Inflammatory macrophage treated with lipopolysaccharide for 4 hours (primary cell): ENCODE data around the gene GRIN2C.
"Not testable (repeated sequence)": the region's sequence is repeated elsewhere in the genome, so short reads cannot be mapped to it uniquely, and the experiment has no call there.

Experiments
- DNase-seq: peaks from one replicate; pipeline ENCODE4 v3.0.0-alpha.2; 2020

GRIN2C gene

DNA sequence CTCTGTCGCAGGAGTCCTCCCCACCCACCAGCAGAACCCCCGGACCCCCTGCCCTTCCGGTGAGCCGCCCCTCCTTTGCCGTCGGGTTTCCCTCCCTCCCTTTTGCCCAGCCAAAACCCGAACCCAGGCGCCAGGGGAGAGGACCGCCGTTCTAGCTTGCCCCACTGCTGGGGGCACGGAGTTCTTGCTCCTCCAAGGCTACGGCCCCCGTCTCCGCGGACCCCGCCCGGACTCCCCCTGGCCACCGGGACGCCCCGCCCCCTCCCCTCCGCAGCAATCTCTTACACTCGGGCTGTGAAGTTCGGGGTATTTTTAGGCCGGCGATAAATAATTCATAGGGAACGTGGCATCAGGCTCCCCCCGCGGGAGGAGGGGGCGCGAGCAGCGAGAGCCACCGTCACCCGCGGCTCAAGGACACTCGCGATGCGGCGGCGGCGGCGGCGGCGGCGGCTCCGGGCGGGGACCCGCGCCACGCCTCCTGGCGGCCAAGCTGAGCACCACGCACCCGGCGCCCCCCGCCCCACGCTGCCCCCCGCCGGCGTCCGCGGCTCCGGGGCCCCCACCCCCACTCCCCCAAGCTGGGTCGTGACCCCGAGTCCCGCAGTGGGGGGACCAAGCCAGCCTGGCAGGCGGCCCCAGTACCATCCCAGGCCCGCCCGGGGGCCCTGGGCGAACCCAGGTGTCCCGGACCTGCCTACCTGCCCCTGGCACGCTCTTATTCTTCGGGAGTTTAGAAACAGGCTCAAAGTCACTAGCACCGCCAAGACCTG, at the start of gene GRIN2C:
TSS of gene GRIN2C (minus strand) at position 427 of the 770 bp plus-strand sequence. CDS start 4,793 bp downstream, outside the sequence.
- DNase-seq = peak; percentile 11

DNA sequence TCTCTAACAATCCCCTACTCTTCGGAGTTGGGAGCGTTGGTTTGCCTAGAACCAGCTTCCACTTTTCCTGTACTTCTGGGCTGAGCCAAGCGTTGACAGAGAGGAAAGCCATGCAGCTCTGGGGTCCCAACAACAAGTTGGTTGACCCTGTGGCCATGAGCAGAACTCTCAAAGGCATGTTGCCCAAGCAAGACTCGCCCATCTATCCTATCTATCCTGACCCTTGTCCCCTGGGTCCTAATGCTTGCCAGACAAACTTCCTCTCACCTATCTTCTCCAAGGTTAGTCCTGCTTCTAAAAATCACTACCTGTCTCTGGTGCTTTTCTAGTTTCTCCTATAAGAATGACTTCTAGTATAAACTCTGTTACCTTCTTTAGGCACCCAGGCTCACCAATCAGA, 49.4 kb upstream of the GRIN2C start:
- DNase-seq = not testable (repeated sequence)

- DNase-seq = no peak
These were observed 47.3 kb upstream of the GRIN2C start for GRCh38 chr17:74907012-74907411.

- not testable (repeated sequence) for DNase-seq
These were observed 46.6 kb upstream of the GRIN2C start for GRCh38 chr17:74906214-74906793.

DNA sequence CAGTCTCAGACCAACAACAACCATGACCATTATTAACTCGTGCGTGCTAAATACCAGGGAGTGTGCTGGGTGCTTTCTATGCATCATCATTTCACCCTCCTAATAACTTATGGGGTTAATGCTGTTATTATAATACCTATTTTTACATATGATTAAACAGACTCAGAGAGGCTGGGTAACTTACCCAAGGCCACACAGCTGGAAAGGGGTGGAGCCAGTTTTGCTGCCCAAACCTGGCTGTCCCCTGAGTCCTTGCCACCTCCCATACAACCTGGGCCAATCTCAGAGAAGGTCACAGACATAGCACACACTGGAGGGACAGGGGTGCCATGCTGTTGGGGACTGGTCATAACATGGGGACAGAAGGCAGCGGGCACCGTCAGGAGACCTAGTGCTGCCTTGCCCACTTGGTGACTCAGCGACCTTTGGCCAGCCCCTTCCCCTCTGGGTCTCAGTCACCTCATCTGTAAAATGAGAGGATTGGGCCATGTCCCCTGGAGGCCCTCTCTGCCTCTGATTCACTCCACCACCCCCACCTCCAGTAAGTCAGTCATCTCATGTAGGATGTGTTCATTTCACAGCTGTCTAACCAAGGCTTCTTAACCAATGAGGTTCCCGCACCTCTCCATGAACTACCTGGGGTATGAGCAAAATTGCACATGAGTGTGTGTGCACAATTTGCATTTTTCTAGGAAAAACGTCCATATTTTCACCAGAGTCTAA, 45.2 kb upstream of the GRIN2C start:
- DNase-seq = no peak

DNA sequence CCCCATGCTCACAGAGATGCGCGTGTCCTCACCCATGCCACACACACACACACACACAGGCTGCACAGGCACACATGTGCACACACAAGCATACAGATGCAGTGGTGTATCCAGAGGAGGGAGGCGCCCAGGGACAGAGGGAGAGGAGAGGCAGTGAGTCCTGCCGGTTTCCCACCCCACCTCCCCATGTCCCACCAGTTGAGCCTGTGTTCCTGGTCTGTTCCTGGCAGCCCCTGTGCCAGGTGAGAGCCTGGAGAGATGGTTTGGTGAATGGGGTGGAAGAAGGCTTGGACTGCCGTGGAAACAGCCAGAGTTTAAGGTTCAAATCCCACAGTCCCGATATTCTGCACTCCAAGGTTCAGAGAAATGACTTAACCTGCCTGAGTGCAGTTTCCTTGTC, 44.0 kb upstream of the GRIN2C start:
- DNase-seq = no peak

- no peak for DNase-seq
These were observed 43.3 kb upstream of the GRIN2C start for GRCh38 chr17:74903034-74903433.

DNA sequence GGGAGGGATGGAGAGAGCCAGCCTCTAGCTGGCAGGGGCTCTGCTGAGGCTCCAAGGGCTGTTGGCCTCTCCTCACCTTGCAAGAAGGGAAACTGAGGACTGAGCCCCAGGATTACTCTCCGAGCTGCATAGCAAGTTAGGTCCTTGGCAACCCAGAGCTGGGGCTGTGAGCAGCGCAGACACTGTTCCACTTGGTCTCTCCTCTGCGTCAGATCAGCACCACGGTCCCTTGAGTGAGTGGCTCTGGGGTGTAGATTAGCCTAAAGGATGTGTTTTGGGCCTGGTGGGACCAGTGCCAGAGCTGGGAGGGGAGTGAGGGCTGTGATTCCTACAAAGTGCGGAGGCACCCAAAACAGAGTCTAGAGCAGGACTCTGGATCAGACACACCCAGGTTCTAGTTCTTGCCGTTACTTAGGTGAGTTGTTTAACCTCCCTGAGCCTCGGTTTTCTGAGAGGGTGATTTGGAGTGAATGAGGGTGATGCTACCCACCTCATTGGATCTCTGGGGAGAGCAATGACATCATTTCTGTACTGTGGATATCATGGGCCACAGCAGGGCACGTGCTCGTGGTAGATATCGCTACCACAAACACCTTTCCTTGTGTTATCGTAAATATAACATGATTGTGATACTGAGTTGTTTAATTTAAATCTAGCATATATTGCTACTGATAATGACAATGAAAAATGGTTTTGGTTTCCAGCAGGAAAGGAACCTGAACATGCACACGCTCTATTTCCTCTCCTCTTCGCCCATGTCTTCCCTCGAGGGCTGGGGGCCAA, 41.9 kb upstream of the GRIN2C start:
- DNase-seq = no peak

DNA sequence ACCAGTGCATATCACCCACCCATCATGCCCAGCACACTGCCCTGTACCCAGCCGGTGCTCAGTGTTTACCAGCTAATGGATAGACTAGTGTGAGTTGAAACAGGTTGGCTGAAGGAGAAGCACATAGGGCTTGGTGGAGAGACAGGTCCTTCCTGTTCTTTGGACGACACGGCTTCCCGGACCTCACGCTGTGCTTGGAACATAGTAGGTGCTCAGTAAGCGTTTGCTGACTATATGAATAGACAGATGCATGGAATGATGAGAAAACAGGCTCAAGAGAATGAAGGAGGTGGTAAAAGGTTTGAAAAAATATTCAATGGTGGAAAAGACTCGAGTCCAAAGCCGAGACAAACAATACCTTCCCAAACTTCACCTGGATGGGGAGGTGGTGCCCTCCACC, 40.5 kb upstream of the GRIN2C start:
- no peak for DNase-seq

GRCh38 chr17:74898376-74898946, 38.8 kb upstream of the GRIN2C start:
- DNase-seq = no peak

DNA sequence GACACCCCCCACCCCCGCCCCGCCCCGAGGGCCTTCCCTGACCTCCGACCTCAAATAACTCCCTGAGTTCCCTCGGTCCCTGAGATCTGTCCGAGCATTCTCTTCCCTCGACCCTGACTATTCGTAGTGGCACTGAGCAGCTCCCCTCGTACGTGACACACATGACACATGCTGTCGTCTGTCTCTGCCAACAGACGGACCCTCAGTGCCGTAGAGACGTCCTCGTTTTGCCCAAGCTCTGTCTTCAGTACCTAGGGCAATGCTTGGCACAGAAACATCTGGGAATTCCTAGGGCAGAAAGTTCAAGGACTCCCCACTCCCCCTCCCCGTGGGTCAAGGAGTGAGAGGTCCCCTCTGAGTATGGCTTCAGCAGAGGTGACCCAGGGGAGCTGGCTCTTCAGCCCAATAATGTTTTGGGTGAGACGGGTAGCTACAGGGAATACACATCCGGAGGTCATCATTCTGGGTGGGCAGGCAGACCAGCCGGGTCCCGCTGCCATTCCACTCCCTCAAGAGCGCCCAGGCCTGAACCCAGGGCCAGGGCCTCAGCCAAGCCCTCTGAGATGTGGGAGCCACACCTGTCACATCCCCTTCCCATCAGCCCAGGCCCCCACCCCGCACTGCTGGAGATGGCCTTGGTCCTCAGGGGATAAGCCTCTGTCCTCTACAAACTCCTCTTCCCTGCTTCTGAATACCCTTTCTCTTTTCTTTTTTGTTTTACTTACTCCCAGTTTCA, 34.4 kb upstream of the GRIN2C start:
- no peak for DNase-seq

DNA sequence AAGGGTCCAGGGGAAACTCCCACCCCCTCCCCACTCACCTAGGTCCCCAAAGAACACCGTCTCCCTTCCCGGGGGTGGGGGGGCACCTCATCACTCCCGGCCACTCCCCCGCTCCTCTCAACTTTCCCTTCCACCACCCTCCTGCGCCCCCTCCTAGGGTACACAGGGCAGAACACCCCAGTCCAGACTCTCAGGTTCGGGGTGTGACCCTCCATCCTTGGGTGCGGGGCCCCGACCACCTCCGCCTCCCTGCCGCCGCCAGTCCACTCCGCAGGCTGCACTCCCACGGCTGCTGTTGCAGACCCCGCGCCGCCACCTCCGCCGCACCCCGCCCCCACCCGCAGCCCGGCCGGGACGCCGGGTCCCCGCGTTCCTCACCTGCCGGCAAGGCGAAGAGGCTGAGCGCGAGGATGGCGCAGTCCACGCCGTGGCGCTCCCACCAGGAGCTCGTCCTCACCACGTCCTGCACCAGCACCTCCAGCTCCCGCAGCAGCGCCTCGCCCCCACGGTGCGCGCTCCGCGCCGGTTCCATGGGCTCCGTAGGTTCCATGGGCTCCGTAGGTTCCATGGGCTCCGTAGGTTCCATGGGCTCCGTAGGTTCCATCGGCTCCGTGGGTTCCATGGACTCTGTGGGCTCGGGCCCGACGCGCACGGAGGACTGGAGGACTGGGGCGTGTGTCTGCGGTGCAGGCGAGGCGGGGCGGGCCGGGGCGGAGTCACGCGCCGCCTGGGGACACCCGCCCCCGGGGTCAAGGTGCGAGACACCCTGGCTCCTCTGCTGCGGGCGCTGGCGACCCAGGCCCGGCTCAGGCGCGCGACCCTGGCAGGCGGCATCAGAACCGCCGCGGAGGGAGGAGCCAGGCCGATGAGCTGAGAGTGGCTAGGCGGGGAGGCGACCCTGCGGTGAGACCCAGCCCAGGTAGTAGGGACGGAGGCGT, 33.6 kb upstream of the GRIN2C start, which contains the start of gene FADS6:
TSS of gene FADS6 (minus strand) at position 660 of the 938 bp plus-strand sequence. CDS start at position 622, 38 bp downstream.
- no peak for DNase-seq

GRCh38 chr17:74892013-74892841, 32.5 kb upstream of the GRIN2C start:
- no peak for DNase-seq

GRCh38 chr17:74890554-74890953, 30.9 kb upstream of the GRIN2C start:
- no peak for DNase-seq

DNA sequence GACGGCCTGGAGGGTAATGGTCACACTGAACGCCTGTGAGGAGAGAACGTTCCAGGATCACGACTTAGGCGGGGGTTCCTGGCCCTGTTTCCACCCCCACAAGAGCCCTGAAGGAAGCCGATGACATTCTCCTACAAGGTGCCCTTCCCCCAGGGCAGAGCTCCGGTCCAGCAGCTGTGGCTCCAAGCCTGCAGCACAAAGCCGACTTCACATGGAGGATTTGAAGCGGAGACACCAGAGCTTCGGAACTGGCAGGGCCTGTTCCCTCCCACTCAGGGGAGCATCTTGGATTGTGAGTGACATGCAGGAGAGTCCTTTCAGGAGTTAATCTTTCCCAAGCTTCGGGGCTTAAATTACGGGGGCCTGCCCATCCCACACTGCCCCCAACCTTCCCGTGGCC, 28.8 kb upstream of the GRIN2C start:
- DNase-seq = no peak

- DNase-seq = peak; percentile 78
These were observed 23.6 kb upstream of the GRIN2C start for GRCh38 chr17:74883241-74883745.

GRCh38 chr17:74882517-74883240, 23.0 kb upstream of the GRIN2C start:
- DNase-seq = no peak

DNA sequence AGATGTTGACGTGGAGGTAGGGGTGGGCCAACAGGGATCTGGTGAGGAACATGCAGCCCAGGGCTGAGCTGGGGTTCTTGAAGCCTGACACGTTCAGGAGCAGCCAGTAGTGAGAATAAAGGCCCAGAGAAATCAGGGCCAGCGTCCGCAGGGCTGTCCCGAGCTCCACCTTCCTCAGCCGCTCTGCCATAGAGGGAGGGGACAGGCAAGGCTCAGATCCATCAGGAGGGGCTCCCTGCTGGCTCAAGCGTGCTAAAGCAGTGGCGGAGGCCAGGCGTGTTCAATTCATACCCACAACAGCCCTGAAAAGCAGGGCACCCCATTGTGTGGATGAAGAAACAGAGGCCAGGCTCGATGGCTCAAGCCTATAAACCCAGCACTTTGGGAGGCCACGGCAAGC, 21.4 kb upstream of the GRIN2C start:
- no peak for DNase-seq

DNA sequence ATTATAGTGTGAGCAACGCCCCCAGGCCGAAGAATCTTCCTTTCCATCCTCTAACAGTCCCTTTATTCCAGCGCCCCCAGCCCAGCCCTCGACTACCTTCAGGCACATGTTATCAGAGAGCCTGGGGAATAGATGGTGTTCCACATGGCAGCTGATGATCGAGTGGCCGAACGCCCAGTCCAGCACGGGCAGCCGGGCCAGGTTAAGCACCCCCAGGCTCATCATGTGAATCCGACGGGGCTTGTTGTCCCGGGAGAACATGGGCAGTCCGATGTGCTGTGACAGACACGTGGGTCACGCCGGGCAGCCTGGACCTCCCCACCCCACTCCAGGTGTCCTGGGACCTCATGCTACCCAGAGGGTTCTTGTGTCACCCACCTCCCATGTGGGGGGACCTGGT, 19.6 kb upstream of the GRIN2C start:
- DNase-seq = no peak
